GM12878 (cell line): ENCODE measurements around the gene SLC12A7. TPM values are rescaled to one million over a fixed set of nuclear protein-coding genes. Genes with fewer than 3 reads are reported as not detected.

Experiments
- ATAC-seq: fragments of 200-7000 bp; cut with Tn5 transposase; 3 replicates; pipeline ENCODE4 v1.9.1; 2020; ENCODE audit warnings: mild to moderate bottlenecking, moderate library complexity
- BruUV-seq: library from RNA; stranded (reverse); fragments of 400-500 nt; replicated peaks from 2 replicates; lab custom pipeline; 2021; lab: Mats Ljungman, UMichigan
- CTCF ChIA-PET: fragments of 300-600 bp; sonication (Branson Sonifier 250); formaldehyde crosslinking; extraction: SDS; loops from one replicate; lab custom pipeline; 2021; ENCODE audit warnings: inconsistent platforms; lab: Yijun Ruan, JAX
- POLR2A ChIA-PET: fragments of 350-600 bp; formaldehyde crosslinking; extraction: SDS; loops from one replicate; lab custom pipeline; 2021; ENCODE audit warnings: inconsistent platforms; lab: Charles Lee
- RAD21 ChIA-PET: fragments of 300-600 bp; sonication (Branson Sonifier 250); formaldehyde crosslinking; loops from one replicate; lab custom pipeline; 2023; ENCODE audit warnings: antibody characterized with exemption; ENCODE audit not compliant: unreplicated experiment; lab: Charles Lee
- SMC1A ChIA-PET: fragments of 300-600 bp; sonication (Branson Sonifier 250); formaldehyde crosslinking; loops from one replicate; lab custom pipeline; 2023; ENCODE audit not compliant: unreplicated experiment, uncharacterized antibody; lab: Charles Lee
- DNase-seq: peaks from one replicate; pipeline ENCODE4 v3.0.0-alpha.2; 2011; ENCODE audit warnings: low read depth, low spot score
- FAIRE-seq: peaks from 3 replicates; lab custom pipeline; 2011; peaks lifted over from hg19 to GRCh38; lab: Jason Lieb, UNC
- H2AFZ ChIP-seq: 2 replicates; pipeline ENCODE4 v1.6.0; 2011; ENCODE audit warnings: low read depth, low read length, control low read depth; ENCODE audit not compliant: control insufficient read depth
- H3K27ac ChIP-seq: 2 replicates; pipeline ENCODE4 v1.5.1; 2011; ENCODE audit warnings: control low read depth; ENCODE audit not compliant: control insufficient read depth, insufficient read depth
- H3K27me3 ChIP-seq, 2 experiments: replicated peaks in 1 of 2; 2 replicates each; pipeline versions ENCODE4 v1.6.0 to v1.6.1; 2011; ENCODE audit warnings: low read length in 1 of 2; ENCODE audit not compliant: control insufficient read depth in 2 of 2, insufficient read depth in 2 of 2
- H3K36me3 ChIP-seq, 2 experiments: 2 replicates each; pipeline ENCODE4 v1.5.1; 2011; ENCODE audit warnings: low read length in 1 of 2; ENCODE audit not compliant: control insufficient read depth in 2 of 2, insufficient read depth in 2 of 2
- H3K4me1 ChIP-seq: 2 replicates; pipeline ENCODE4 v1.6.1; 2011; ENCODE audit warnings: mild to moderate bottlenecking, low read length, moderate library complexity, mixed read lengths; ENCODE audit not compliant: control insufficient read depth, insufficient read depth
- H3K4me2 ChIP-seq: 2 replicates; pipeline ENCODE4 v1.6.0; 2011; ENCODE audit warnings: control low read depth; ENCODE audit not compliant: control insufficient read depth, insufficient read depth
- H3K4me3 ChIP-seq: fragments of 200-600 bp; sonication (generic); 2 replicates; pipeline ENCODE4 v1.5.1; 2016
- H3K79me2 ChIP-seq: 2 replicates; pipeline ENCODE4 v1.6.0; 2011; ENCODE audit warnings: low read length; ENCODE audit not compliant: control insufficient read depth, insufficient read depth
- H3K9ac ChIP-seq: 2 replicates; pipeline ENCODE4 v1.8.0; 2011; ENCODE audit warnings: low read length, control low read depth, mixed read lengths; ENCODE audit not compliant: control insufficient read depth, insufficient read depth
- H3K9me3 ChIP-seq: replicated peaks from 3 replicates; pipeline ENCODE4 v1.5.1; 2011; ENCODE audit warnings: mild to moderate bottlenecking, low read length; ENCODE audit not compliant: control insufficient read depth, insufficient read depth
- H4K20me1 ChIP-seq: 2 replicates; pipeline ENCODE4 v1.6.0; 2011; ENCODE audit not compliant: control insufficient read depth, insufficient read depth
- CTCF ChIP-seq, 3 experiments: IDR thresholded peaks in 2 of 3; conservative IDR thresholded peaks in 1 of 3; 2 replicates each; pipeline ENCODE4 v1.5.1; 2011; ENCODE audit warnings: low read depth in 3 of 3, low read length in 3 of 3, mild to moderate bottlenecking in 3 of 3, control low read depth in 2 of 3, moderate library complexity in 2 of 3, inconsistent platforms in 1 of 3, mixed read lengths in 1 of 3; ENCODE audit not compliant: control insufficient read depth in 2 of 3, insufficient read depth in 1 of 3; ENCODE audit errors: extremely low read depth in 1 of 3
- IKZF1 ChIP-seq: fragments of 450-650 bp; conservative IDR thresholded peaks from 2 replicates; pipeline ENCODE4 v1.6.1; 2017; ENCODE audit warnings: antibody characterized with exemption, mild to moderate bottlenecking
- PAX5 ChIP-seq: IDR thresholded peaks from 2 replicates; pipeline ENCODE4 v1.6.1; 2011; ENCODE audit warnings: low read depth, low read length, borderline replicate concordance
- RAD21 ChIP-seq: IDR thresholded peaks from 2 replicates; pipeline ENCODE4 v1.6.1; 2011; ENCODE audit warnings: mild to moderate bottlenecking, low read depth, low read length, moderate library complexity; ENCODE audit not compliant: insufficient read depth
- SMC3 ChIP-seq: IDR thresholded peaks from 2 replicates; pipeline ENCODE4 v1.6.1; 2011; ENCODE audit warnings: low read length, improper control_type of control experiment, borderline replicate concordance
- SPI1 ChIP-seq: IDR thresholded peaks from 2 replicates; pipeline ENCODE4 v1.6.1; 2011; ENCODE audit warnings: low read depth, mild to moderate bottlenecking, low read length, moderate library complexity, borderline replicate concordance; ENCODE audit not compliant: insufficient read depth
- SUZ12 ChIP-seq: fragments of 200-600 bp; sonication (generic); IDR thresholded peaks from one replicate; pipeline ENCODE4 v1.6.1; 2018; ENCODE audit warnings: antibody characterized with exemption, mild to moderate bottlenecking; ENCODE audit not compliant: unreplicated experiment
- TCF3 ChIP-seq: IDR thresholded peaks from 2 replicates; pipeline ENCODE4 v1.6.1; 2012; ENCODE audit warnings: low read depth, mild to moderate bottlenecking, low read length, borderline replicate concordance; ENCODE audit not compliant: insufficient read depth
- ZNF622 ChIP-seq: fragments of 450-650 bp; IDR thresholded peaks from 2 replicates; pipeline ENCODE4 v1.6.1; 2017; ENCODE audit warnings: mild to moderate bottlenecking, inconsistent platforms
- WGBS: methylation state at CpG from one replicate; pipeline ENCODE4 v1.1.6; 2016; ENCODE audit warnings: low lambda C conversion rate; ENCODE audit not compliant: insufficient replicate concordance, insufficient coverage; ENCODE audit errors: missing lambda C conversion rate; 5-methylcytosine and 5-hydroxymethylcytosine counted together
- in situ Hi-C: fragments of 300-500 bp; cut with MboI; formaldehyde crosslinking; loops from 9 replicates; pipeline ENCODE4 v1.14.3; 2018; ENCODE audit warnings: mixed read lengths
- intact Hi-C: fragments of 100-400 bp; cut with micrococcal nuclease; formaldehyde crosslinking; loops from one replicate; pipeline ENCODE4 v1.14.2; 2022; ENCODE audit not compliant: unreplicated experiment
- polyA plus RNA-seq, 11 experiments: library from polyadenylated mRNA; depleted of rRNA in 4 of 11; unstranded in 6 of 11; stranded (reverse) in 5 of 11; fragments of >200 nt; fragmentation: Nextera tagmentation in 4 of 11; fragmentation: Illumina TruSeq in 1 of 11; extraction: Ambion mirVana in 4 of 11; extraction: Trizol in 1 of 11; gene quantifications; 1 replicate in 1 of 11; 2 replicates in 10 of 11; pipeline versions ENCODE4 v1.2.1 to v1.2.3, GENCODE V29; 2011 to 2016; ENCODE audit warnings: inconsistent platforms in 2 of 11, missing spikeins in 2 of 11, low read depth in 1 of 11
- total RNA-seq, 4 experiments: library from RNA; depleted of rRNA in 3 of 4; stranded (reverse); fragments of >200 nt in 3 of 4; fragmentation: Illumina TruSeq in 1 of 4; extraction: Trizol in 1 of 4; gene quantifications; 2 replicates each; pipeline versions ENCODE4 v1.2.1 to v1.2.3, GENCODE V29; 2013 to 2021

Gene SLC12A7
- total and polyA plus RNA-seq, 10 of the 15 experiments (the other 5 are each of a cell fraction or from before 2014, with no cell fraction given), result 0.10 to 10.0 (median 2.9) TPM

- Histone ChIP-seq H3K4me1 (no peaks in the 10 kb centered on the region), H3K36me3 (no peaks in the 10 kb centered on the region), H3K27ac (no peak overlapping the region), H3K4me2 (no peak overlapping the region), H3K4me3 (no peak overlapping the region), H3K27me3 (peaks cover 2 to 3% of the 10 kb centered on the region in 2 experiments; a peak in 3 of 4 replicates), H4K20me1 (no peaks in the 10 kb centered on the region), H2AFZ (no peak overlapping the region), H3K79me2 (no peaks in the 10 kb centered on the region), H3K9ac (no peak overlapping the region), H3K9me3 (no peaks in the 10 kb centered on the region)
- RAD21 ChIA-PET, result interaction anchor here (1.5 kb wide), 1 partner anchor 87 kb away, joined by 6 read pairs; no protein-coding TSS in a partner anchor
- no peak for DNase-seq
- peak; percentile 70 for ATAC-seq
- in situ Hi-C loops (loop anchor here (5.0 kb wide), 1 partner anchor 91 kb away; no protein-coding TSS in a partner anchor), intact Hi-C loops (loop anchor here (10.0 kb wide), 1 partner anchor 134 kb away; no protein-coding TSS in a partner anchor)
- SMC1A ChIA-PET, result no interaction called here
- 20% methylated on average over 11 of the region's 11 CpGs for WGBS
- no peak for FAIRE-seq
- POLR2A ChIA-PET, result no interaction called here
- BruUV-seq, result no TSS peak
- CTCF ChIA-PET, result interaction anchor here (0.6 to 2.1 kb wide), 4 partner anchors 52 to 163 kb away, joined by 3 to 15 read pairs (median 4); no protein-coding TSS in a partner anchor
- TF ChIP-seq IKZF1, result no peak
- TF ChIP-seq SMC3, result peak; percentile 44; the same call in 1 of the 2 replicates
- no peak for TF ChIP-seq SUZ12
- peak; percentile 49 to 55 (median 53) for TF ChIP-seq CTCF (IDR thresholded peaks at IDR 0.05 in 2 of 3, conservative IDR thresholded peaks at IDR 0.05 in 1 of 3; ENCODE audit: control insufficient read depth in 2 of 3, extremely low read depth in 1 of 3, insufficient read depth in 1 of 3, low read depth in 3 of 3, low read length in 3 of 3)
- TF ChIP-seq TCF3, result no peak
- TF ChIP-seq ZNF622, result no peak
- TF ChIP-seq SPI1, result no peak
- no peak for TF ChIP-seq PAX5
- peak; percentile 29 for TF ChIP-seq RAD21
- TF ChIP-seq, all 136 proteins: peak for 3
Measured at GRCh38 chr5:1011226-1011631, 100.6 kb downstream of the SLC12A7 start.
